GM19023 (cell line): ENCODE measurements around the gene DHRS12.

Experiments
- ATAC-seq: cut with Tn5 transposase; IDR thresholded peaks from one replicate; pipeline ENCODE4 v1.9.1; 2021; ENCODE audit warnings: mild to moderate bottlenecking, moderate library complexity; ENCODE audit not compliant: unreplicated experiment

DHRS12 gene

DNA sequence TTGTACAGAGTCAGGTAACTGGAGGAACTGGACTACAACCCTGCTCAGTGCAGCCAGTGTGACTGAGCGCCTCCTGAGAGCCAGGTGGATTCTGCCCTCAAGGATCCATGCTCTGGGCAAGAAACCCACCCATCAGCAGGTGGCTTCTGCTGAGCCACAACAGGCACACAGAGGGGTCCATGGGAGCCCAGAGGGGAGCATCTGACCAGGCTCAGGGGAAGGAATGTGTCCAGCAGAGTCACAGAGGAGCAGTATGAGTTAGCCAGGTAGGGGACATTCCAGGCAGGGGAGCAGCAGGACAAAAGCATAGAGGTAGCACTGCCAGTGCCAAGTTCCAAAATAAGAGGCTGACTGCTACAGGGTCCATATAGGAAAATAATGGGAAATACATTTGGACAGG, 19.9 kb downstream of the DHRS12 start:
- no peak for ATAC-seq

DNA sequence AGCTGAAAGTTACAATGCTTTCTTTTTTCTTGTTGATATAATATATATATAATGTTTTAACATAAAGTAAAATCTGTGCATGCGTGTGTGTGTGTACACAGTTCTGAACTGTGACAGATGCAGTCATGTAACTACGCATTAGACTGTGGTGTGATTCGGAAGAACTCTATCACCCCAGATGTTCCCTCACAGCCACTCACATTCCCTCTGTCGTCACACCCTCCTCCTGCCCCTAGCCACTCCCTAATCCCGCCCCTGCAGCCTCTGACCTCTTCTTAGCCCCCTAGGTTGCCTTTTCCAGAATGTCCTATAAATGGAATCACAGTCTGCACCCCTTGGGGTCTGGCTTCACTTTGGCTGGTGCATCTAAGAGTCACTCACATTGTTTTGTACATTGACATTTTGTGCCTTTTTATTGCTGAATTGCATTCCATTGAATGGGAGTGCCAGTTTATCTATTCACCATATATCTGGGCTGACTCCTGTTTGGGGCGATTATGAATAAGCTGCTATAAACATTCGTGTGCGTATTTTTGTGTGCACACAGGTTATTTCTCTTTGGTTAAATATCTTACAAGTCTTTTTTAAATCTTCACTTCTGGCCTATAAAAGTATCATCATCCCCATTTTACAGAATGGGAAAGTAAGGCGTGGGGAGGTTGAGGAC, 20.4 kb downstream of the DHRS12 start:
- no peak for ATAC-seq

GRCh38 chr13:51782026-51782710, 21.8 kb downstream of the DHRS12 start:
- no peak for ATAC-seq

- ATAC-seq = no peak
These were observed 22.5 kb downstream of the DHRS12 start for GRCh38 chr13:51781246-51782022.

DNA sequence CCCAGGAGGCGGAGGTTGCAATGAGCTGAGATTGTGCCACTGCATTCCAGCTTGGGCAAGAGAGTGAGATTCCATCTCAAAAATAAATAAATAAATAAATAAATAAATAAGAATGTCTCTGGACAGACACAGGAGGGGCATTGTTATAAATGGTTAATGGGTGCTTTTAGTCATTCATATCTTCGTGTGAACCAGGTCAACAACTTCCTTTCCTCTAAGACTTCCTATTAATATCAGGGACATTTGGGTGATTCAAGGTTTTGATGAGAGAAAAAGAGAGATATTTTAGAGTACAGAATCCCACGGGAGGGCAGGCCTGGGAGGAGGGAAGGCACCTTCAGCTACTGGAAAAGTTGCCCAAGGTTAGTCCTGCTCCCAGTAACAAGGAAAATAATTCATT, 23.9 kb downstream of the DHRS12 start:
- no peak for ATAC-seq

DNA sequence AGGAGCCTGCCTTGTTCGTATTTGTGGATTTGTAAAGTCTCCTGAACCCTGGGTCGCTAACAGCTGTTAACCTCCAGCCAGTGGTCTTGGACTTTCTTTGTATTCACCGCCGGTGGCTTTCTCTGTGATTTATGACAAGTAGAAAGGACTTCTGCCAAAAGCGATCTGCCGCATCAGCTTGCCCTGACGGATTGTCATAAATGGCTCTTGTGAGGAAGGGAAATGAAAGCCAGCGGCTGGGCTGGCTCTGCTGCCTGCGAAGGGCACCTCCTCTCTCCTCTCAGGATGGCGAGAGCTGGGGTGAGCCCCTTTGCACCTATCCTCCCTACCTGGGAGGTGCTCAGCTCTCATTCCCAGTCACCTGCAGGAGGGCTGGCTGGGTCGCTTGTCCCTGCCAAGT, 25.6 kb downstream of the DHRS12 start:
- no peak for ATAC-seq

- no peak for ATAC-seq
These were observed 26.0 kb downstream of the DHRS12 start for GRCh38 chr13:51777921-51778320.

GRCh38 chr13:51776179-51776578, 27.8 kb downstream of the DHRS12 start:
- ATAC-seq = no peak

DNA sequence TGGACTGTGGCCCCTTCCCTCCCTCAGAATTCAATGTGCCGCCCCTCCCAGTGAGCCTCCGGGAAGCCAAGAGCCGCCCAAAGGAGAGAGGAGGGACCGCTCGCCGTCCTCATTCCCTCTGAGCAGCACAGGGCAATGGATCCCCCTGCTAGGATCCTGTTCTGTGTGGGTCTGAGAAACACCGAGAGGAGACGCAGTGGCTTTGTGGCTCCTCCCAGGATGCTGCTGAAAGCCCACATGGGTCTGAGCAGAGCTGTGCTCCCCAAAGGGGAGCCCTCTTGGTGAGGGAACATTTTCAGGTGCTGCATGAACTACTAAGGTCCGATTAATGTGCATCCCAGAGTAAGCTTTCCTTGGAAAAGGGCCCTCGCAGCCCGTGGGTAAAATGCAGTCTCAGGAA, 30.4 kb downstream of the DHRS12 start:
- ATAC-seq = no peak

GRCh38 chr13:51772781-51773180, 31.2 kb downstream of the DHRS12 start:
- no peak for ATAC-seq

- ATAC-seq = no peak
These were observed 31.9 kb downstream of the DHRS12 start for GRCh38 chr13:51772105-51772455.

DNA sequence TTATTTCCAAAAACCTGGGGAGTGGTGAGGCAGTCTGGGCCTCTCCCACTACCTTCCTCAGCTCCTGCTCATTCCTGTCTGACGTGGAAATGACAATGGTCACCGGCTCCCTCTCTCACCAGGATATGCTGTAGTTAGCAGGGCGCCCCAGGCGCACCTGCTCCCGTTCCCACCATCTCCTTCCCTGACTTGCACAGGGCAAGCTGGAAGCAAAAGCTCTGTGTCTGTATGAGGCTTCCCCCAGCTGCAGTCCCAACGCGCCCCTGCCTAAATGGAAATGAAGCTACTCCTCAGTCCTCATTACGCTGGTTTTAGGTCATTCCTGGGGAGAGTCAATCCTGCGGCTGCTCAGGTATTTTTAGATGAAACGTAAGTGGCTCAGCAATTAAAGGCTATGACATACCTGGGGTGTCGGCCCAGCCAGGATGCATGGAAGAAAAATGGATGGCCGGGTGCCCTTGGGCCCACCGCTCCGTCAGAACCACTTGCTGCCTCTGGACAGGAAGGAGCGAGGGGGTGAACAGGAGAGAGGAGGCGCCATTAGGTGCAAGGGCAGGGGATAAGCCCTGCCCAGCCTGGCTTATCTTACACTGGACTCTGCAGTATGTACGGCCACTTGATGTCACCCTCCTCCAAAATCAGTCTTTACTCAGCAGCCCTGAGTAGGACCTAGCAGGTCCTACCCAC, 32.4 kb downstream of the DHRS12 start:
- ATAC-seq = no peak

GRCh38 chr13:51770681-51771417, 33.1 kb downstream of the DHRS12 start:
- ATAC-seq = no peak

- no peak for ATAC-seq
These were observed 33.8 kb downstream of the DHRS12 start for GRCh38 chr13:51770160-51770559.

DNA sequence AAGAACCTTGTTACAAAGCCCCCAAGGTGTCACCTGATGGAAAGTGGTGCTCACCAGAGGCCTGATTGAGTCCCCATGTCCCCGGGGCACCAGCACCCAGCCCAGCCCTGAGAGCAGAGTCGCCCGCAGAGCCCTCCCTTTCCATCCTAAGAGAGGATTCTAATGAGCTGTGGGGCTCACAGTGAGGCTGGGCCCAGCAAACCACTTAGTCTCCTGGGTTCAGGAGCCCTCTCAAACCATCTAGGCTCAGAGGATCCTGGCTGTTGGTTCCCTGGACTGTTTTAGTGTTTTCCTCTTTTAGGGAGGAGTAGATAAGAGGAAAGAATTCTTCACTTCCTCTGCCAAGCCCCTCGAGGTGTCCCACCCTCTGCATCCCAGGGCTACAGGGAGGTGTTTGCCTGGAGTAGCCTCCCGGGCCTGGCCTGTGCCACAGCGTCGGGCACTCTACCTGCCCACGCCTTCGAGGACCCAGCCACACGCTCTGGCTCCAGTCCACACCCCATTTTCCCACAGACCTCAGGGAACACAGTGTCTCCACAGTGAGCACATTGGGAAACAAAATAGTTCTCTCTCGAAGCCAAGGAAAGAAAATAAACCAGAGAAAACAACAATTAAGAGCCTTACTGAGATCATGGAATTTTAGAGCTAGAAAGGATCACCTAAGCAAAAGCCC, 34.4 kb downstream of the DHRS12 start:
- no peak for ATAC-seq

- no peak for ATAC-seq
These were observed 35.0 kb downstream of the DHRS12 start for GRCh38 chr13:51768976-51769375.

- no peak for ATAC-seq
These were observed 35.5 kb downstream of the DHRS12 start for GRCh38 chr13:51768378-51768921.

DNA sequence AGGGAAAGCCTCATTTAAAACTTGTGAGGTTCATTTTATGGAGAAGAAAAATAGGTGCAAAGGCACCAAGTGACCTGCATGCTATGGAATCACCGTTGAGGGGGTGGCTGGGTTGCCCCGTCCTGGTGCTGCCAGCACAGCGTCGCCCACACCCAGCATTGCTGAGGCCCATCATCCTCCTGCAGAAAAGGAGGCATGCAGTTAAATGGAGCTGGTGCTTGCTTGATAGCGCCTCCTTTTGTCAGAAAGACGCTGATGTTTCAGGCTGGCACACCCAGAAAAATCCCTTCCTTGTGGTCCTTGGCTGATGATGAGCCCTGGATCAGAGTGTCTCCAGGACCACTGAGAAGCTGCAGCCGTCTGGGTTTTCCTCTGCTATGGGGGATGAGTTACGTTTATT, 36.9 kb downstream of the DHRS12 start:
- no peak for ATAC-seq

- ATAC-seq = no peak
These were observed 38.8 kb downstream of the DHRS12 start for GRCh38 chr13:51765142-51765515.
